GM12874 (cell line): ENCODE data around the gene PBX1.

Source experiments
- TF ChIP-seq, protein P1 (sequence below): IDR thresholded peaks from 2 replicates; pipeline ENCODE4 v1.5.1; 2011; ENCODE audit warnings: low read depth, mild to moderate bottlenecking, control low read depth, low read length, moderate library complexity; ENCODE audit not compliant: insufficient read depth

The PBX1 gene

DNA sequence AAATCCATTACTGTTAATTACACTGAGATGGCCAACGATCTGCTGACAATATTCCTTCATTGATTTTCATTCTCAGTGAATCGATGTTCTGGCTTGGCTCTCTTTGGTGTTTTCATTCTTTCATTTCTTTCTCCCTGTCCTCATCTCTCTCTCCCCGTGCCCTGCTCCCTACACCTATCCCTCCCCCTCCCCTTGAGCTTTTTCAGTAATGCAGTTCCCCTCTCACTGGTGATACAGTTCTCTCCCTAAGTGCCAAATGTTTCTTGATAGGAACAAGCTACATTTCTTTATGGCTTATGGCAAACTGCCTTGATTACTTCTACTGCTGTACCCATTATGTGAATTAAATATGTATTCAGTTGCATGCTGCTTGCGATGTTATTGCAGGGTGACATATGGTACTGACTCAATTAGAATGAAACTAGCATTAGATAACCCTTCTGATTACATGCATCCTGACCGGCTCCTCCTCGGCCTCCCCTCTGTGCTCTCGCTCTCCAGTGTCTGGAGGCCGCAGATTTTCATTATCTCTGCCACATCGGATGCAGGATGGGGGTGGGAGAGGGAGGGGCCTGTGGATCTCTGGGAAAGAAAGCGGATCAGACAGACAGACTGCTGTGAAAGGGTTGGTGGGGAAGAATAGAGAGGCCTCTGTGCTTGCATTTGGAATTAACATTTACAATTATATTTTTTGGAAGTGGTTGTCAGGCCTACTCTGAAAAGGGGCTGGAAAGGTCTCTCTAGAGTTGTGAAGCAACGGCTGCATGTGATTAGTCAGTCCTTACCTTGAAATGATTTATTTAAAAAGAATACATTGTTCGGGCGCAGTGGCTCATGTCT, 130.9 kb downstream of the PBX1 start:
- TF ChIP-seq, protein P1, sequence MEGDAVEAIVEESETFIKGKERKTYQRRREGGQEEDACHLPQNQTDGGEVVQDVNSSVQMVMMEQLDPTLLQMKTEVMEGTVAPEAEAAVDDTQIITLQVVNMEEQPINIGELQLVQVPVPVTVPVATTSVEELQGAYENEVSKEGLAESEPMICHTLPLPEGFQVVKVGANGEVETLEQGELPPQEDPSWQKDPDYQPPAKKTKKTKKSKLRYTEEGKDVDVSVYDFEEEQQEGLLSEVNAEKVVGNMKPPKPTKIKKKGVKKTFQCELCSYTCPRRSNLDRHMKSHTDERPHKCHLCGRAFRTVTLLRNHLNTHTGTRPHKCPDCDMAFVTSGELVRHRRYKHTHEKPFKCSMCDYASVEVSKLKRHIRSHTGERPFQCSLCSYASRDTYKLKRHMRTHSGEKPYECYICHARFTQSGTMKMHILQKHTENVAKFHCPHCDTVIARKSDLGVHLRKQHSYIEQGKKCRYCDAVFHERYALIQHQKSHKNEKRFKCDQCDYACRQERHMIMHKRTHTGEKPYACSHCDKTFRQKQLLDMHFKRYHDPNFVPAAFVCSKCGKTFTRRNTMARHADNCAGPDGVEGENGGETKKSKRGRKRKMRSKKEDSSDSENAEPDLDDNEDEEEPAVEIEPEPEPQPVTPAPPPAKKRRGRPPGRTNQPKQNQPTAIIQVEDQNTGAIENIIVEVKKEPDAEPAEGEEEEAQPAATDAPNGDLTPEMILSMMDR = no peak

DNA sequence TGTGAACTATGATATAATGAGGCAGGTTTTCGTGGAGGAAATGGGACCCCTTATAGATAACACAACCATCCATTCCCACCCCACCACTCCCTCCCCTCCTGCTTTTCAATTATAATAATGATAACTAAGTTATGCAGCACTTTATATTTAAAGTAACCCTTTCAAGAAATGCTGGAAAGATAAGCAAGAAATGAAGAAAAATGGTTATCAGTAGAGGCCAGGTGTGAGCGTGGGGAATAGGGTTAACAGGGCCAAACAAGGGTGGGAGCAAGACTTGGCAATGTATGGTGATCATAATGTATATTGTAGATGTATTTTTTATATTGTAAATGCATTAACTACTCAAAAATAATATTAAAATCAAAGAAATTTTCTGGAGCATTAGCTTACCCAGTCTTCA, 133.4 kb downstream of the PBX1 start:
- TF ChIP-seq, protein P1 = no peak

DNA sequence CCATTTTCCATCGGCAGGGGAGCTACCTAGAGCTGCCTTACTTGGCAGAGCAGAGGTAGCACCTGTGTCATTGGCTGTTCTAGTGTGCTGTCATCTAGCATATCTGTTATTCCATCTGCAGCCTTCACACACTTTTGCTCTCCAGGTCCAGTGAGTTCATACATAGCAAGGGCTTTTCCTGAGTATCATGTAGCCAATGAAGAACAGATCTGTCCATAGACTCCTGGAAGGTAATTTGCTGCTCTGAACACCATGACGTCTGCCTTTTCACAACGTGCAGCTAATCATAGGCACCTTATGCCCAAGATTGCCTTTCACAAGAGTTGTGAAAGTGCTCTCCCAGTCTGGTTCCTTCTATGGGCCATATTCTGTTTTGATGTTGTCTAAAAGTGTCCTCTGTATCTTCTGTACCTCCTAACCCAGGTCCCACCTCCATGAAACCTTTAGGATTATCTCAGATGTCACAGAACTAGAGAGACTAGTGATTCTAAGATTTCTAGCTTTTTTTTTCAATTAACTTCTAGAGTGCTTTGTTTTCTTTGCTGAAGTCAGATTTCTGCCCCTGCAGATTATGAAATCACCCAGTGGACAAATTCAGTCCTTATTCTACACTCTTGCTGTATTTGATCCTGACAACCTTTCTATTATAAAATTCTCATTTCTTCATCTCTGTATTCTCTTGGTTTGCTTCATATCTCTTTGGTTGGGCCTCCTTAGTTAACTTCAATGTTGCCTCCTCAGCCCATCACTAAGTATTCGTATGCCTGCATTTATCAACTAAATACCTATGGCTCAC, 134.8 kb downstream of the PBX1 start:
- TF ChIP-seq, protein P1 = no peak

DNA sequence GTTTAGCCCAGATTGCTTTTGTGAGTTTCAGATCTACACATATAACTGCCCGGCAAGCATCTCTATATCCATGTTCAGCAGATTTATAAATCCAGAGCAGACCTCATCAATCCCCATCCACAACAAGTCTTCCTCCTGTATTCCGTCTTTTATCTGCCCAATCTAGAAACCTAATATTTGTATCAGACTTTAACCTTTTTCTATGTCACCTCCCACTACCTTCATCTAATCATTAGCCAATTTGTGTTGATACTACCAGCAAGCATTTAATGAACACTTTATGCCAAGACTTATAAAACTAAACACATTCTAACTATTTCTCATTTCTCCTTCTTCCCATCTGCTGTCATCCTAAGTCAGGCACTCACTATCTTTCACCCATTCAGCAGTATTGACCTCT, 135.5 kb downstream of the PBX1 start:
- TF ChIP-seq, protein P1 = no peak

DNA sequence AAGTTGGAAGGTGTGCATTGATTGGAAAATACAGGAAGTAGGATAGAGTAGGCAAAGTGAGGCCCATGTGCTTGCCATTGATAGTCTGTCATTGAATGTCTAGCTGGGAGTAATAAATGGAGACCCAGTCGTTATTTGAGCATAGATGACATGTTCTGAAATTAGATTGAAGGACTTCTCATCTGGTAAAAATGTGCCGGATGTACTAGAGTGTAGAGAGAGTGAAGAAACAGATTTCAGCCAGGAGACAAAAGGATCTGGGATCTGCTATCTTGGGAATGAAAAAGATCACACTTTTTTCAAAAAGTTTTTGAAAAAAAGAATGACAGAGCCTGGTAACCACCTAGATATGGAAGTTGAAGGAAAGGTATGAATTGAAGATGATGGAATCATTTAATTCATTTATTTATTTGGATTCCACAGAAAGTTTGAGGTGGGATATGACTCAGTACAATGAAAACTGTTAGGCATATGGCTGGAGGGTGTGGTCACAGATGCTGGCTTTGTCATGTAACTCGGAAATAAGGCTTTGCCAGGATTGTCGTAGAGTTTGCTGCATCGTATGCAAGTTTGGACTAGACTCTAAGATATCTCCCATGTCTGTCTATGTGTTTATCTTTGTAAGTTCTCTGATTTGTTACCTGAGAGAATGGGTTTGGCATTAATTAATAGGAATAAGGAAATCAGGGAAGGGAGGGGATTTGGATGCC, 137.1 kb downstream of the PBX1 start:
- TF ChIP-seq, protein P1 = no peak

DNA sequence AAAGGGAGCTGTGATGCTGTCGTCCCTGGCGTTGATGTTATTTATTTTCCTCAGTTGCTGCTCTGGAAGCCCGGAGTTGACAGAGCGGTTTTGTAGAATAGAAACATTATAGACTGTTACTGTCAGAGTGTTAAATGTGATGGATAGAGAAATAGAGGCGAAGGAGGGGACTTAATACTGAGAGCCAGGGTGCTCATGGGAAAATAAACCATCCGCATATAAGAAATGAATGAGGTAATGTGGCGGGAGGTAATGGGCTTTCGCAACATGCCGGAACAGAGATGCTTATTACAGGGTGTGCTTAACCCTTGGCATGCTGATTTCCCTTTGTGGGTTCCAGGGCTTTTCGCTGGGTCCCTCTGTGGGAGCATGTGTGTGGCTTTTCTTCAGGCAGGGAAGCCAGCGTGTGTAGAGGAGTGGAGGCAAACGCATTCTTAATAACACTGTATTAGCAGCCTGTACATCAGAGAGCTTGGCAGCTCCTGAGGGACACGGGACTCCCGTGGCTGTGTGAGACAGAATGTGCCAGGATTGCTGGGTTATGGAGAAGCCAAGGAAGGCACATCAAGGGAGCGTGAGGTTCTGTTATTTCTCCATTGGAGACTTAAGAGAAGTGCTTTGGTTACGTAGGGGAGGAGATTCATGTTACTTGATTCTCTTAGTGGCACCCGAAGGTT, 141.0 kb downstream of the PBX1 start:
- TF ChIP-seq, protein P1 = no peak

DNA sequence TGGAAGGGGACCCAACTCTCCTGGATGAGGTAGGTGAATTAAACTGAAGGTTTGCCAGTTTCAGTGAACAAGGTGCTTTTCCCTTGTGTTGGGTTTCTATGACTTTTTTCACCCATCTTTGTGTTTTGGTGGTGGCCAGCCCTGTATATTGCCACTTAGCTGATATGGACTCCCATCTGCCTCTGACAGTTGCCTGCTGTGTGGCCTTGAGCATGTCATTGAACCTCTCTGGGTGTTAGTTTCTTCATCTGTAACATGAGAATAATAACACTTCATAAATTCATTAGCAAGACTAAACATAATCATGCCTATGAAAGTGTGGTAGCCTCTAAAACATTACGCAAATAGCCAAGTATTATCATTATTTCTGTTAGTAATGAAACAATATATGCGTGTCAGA, 141.7 kb downstream of the PBX1 start:
- TF ChIP-seq, protein P1 = no peak
